CD4-positive, alpha-beta T cell treated with Interleukin-4 for 1 hour (primary cell): ENCODE results near the gene ZHX3.

Experiments used
- DNase-seq, 2 donors: peaks; one replicate each; pipeline ENCODE4 v3.0.0-alpha.2; 2020 to 2022

The ZHX3 gene

DNA sequence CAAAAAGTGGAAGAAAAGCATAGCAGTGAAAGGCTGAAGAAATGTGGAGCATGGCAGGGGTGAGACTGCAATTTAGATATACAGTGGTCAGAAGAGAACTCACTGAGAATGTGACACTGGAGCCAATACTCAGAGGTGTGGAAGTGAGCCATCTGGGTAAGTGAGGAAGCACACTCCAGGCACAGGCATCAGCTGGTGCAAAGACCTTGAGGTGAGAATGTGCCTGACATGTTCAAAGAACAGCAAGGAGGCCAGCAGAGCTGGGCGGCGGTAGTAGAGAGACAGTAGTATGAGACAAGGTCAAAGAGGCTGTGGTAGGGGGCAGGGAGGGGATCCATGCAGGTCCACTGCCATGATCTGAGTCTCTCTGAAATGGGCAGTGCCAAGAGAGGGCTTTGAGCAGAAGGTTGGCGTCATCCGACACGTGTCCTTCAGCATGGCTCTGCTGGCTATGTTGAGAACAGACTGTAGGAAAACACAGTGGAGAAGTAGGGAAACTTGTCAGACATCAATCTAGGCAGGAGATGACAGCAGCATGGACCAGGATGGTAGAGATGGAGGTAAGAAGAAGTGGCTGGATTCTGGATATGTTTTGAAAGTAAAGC, 95.8 kb downstream of the ZHX3 start:
- DNase-seq: no peak

DNA sequence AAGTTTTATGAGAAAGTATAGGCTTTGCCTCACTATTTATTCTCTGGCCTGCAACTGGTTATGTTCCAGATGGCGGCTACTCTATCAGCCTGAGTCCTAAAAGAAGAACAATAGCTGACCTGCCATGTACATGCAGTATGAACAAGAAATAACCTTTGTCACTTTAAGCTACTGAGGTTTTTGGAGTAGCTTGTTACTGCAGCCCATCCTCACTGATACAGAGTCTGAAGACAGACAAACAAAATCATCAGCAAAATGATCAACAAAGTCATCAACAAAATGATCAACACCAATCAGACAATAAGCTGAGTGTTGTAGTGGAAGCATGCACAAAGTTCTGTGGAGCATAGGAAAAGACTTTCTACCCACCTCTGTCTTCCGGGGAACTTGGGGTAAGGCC, 97.7 kb downstream of the ZHX3 start:
- no peak for DNase-seq

DNA sequence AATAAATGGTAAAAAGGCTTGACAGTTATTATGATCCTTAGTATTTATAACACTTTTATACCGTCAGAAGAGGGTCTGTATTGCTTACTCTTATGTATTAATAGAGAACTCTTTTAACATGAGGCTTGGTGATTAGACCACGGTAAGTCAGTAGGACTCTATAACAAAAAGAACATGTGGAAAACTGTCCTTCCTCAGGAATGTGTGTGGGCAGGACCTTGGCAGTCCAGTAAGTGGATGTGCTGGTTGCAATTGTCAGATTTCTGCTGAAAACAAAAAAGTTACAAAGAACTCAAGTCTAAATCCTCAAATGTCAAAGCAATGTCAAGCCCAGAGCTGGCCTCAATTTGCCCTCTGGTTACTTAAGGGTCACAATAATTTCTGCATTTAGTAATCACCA, 99.1 kb downstream of the ZHX3 start:
- no peak for DNase-seq

DNA sequence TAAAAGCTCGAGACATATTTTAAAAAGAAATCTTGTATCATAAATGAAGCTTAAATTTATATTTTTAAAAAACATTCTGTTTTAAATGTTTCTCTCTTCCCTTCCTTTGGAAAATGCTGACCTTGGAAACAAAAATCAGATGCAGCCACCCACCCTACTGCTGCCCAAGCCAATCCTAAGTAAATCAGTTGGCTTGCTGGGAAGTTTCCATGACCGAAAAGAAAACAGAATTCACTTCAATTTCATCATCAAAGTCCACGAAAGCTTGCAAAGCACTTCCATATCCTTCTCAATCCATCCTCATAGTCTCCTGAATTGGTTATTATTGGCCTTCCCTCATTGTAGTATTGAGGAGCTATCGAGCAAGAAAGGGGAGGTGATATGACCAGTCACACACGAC, 100.1 kb downstream of the ZHX3 start:
- DNase-seq: no peak

DNA sequence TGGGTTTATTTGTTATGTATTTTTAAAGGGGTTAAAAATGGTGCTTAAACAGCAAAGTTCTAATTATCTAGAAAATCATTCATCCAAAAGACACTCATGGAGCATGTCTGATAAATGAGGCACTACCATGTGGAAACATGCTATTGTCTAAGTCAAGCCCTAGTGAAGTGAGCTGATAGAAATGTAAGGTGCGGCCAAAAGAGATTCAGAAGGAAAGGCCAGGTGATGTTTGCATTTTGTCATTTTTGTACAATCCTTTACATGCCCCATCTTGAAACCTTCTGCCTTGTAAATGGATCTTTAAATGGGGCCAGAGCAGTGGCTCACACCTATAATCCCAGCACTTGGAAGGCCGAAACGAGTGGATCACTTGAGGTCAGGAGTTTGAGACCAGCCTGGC, 102.9 kb downstream of the ZHX3 start:
- DNase-seq: no peak

DNA sequence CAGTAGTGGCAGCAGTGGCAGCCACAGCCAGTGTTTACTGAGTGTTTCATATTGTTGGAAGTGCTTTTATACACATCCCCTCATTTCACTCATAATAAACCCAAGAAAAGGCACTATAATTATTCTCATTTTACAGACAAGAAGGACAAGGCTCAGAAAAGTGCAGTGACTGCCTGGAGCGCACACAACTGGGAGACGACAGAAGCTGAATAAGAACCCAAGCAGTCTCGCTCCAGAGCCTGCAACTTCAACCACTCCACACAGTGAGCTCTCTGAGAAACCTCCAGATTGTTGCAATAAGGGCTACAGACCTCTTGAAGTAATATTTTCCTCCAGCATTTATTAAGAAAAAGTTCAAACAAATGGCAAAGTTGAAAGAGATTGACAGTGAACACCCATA, 103.3 kb downstream of the ZHX3 start:
- no peak for DNase-seq

DNA sequence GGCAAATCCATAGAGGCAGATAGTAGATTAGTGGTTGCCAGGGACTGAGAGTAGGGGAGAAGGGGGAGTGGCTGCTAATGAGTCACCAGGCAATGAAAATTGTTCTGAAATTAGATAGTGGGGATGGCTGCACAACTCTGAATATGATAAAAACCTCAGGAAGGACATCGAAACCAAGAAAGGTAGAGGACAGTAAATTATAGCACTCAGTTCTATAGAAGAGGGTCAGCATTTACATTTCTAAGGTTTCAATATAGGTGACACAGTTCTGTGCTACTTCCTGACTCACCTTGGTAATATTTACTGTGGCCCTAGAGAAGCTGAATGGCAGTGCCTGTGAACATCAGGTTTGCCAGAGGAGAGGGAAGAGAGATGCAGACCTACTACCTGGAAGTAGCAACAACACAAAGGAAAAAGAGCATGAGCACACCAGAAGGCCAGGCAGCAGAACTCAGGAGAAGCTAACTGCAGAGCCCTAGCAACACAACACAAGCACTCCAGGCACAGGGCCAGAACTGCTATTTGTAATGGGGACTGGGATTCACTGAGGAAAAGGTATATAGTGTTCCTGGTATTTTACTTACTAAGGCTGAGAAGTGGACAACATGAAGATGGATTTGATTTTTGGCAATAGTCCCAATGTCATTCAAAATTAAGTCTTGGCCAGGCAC, 104.2 kb downstream of the ZHX3 start:
- DNase-seq: no peak

DNA sequence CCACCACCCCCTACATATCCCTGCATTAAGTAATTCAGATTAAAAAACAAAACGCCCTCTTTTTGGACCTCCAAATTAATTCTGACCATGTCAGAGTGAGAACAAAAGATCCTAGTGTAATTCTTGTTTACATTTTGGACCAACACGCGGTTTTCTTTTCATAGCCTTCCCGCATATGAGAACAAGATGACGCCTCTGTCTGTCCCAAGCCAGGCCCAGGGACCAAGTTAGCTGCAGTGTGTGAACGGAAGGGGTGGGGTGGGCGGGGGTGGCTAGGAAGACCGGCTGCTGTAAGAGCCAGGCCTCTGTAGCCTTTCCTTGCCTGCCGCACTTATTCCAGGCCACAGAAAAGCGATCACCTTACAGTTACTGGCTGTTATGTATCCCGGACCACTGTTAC, 112.2 kb downstream of the ZHX3 start:
- no peak for DNase-seq

DNA sequence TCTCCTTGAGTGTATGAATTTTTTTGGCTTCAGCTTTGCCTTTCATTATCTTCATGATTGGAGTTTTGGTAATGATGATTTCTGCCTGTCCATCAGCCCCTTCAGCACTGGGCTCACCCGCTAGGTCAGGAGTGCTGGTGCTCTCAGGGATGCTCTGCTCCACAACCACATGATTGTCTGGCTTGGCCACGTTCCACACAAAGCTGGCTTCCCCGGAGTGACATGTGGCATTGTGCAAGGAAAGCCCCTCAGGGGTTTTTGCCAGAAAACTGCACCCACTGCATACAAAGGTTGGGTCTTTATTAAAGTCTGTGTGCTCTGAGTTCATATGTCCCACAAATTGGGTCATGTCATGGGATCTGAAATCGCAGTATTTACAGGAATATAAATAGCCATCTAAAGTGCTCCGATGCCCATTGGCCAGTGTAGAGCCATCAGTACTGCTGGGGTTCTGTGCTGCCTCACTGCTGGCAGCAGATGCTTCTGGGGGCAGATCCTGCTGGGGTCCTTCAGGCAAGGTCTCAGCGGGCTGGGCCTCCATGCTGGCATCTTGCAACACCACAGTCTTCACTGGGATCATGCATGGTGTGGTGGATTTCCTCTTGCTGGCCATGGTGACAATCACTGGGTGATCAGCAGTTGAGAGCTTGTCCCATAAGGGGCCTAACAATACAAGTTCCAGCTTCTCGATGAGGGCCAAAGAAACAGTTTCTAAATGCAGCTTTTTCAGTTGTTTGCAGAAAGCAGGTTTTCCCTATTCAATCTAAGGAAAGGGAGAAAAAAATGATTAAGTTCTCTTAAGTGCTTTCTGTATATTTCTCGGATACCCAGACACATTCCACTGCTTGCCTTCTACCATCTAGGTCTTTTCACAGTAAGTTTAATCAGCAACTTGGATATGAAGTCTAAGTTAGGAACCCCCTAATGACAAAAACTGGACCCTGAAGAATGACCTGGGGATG, 112.9 kb downstream of the ZHX3 start:
- no peak for DNase-seq

DNA sequence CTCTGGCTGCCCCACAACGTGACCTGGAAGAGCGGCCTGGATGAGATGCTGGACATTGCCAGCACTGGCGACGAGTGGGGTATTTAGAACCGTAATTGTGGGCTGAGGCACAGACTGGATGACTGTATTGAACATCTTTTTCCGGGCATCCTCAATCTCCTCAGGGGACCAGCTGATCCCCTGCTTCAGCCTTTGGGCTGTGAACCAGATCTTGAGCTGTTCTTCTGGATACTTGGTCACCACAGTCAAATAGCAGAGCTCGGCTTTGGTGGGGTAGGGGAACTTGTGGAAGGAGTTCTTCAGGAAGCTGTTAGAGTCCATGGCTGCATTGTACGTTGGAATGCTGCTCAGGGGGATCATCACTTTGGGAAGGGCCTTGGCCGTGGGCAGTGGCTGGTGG, 113.9 kb downstream of the ZHX3 start:
- no peak for DNase-seq

DNA sequence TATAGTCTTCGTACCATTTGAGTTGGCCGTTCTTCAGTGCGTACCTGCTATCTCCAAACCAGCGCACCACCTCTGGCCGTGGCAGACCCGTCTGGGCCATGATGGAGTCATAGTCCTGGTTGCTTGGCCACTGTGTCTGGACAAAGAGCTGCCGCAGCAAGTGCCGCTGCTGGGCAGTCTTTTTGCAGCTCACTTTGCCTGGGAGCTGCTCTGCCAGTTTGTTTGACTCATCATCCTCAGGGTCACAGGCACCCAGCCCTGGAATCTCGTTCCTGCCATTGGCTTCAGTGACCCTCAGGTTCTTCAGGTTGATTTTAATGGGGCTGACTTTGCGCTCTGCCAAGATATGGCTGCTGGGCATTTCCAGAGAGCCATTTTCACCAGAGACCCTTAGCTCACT, 115.1 kb downstream of the ZHX3 start:
- no peak for DNase-seq

DNA sequence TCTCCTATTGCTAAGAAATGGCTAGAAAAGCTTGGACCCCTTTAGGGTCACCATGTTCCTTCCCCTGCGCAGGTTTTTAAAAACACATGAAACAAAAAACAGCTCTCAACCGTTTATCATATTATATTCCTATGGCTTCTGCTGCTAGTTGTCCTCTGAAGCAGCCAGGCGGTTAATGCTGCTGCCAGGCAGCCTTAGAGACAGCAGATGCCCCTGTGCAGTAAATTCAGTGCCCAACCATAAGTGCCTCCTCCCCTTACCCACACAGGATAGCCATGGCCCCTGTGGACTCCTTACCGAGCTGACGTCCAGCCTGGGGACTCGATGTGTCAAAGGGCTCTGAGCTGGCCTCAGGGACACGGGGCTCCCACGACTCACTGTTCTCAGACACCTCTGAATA, 115.8 kb downstream of the ZHX3 start:
- no peak for DNase-seq

DNA sequence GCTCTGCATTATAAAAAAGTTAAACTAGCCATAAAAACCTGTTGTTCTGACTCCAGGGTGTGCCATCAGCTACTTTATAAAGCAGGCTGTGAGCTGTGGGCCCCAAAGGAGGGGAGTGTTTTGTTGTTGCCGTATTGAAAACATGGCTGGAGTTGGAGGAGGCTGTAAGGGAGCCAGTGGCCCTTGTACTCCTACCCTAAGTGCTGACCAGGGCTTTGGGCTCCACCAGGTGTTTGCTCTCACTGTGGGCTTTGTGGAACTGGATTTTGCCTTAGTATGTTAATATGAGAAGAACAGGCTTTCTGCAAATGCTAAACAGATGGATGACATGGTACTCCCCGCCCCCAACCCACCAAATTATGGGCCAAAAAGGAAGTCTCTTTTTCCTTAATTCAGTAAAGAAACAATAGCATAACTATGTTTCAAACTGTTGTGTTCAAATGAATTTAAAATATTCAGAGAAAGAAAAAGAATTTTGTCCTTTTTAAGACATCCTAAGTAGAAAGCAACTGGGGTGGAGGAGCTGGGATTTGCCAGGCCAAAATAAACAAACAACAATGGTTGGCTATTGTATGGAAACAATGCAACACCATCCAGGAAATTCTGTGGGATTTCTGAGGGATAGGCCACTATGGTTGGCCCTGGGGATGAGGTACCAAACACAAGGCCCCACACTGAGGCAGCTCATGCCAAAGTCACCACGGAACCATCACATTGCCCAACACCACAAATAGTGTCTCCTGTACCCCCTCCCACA, 116.9 kb downstream of the ZHX3 start:
- no peak for DNase-seq

DNA sequence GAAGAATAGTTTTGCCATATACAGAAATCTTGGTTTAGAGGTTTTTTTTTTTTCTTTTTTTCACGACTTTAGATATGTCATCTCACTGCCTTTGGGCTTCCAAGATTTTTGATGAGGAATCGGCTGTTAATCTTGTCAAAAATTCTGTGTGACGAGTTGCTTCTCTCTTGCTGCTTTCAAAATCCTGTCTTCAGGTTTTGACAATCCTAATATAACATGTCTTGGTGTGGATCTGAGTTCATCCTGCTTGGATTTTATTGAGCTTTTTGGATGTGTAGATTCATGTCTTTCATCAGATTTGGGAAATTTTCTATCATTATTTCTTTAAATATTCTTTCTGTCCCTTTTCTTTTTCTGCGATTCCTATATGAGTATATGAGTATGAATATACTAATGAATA, 119.1 kb downstream of the ZHX3 start:
- no peak for DNase-seq

DNA sequence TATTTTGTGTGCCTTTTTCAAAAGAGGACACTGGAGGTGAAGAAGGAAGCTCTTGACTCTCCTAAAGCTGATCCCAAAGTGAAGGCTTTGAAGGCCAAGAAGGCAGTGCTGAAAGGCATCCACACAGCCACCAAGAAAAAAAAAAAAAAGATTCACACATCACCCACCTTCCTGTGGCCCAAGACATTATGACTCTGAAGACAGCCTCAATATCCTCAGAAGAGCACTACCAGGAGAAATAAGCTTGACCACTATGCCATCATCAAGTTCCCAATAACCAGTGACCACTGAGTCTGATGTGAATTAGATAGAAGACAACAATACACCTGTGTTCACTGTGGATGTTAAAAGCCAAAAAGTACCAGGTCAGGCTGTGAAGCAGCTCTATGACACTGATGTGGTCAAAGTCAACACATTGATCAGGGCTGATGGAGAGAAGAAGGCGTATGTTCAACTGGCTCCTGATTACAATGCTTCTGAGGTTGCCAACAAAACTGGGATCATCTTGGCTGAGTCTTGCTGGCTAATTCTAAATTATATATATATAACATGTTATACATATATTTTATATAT, 120.8 kb downstream of the ZHX3 start:
- DNase-seq: no peak

DNA sequence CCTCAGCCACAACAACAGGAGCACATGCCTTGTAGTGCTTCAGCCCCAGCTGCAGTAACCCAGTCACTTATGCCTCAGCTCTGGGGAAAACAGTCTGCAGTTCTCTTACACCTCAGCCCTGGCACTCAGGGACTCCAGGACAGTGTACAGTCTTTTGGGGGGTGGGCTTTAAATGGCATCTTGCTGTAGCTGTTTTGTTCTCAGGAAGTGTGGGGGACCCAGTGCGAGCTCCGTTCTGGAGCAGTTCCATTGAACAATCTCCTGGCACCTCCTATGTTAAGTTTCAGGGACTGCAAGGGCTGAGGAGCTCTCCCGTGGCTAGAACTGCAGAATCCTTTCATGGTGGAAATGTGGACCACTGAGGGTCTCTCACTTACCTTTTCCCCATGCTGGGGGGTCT, 125.0 kb downstream of the ZHX3 start:
- no peak for DNase-seq

DNA sequence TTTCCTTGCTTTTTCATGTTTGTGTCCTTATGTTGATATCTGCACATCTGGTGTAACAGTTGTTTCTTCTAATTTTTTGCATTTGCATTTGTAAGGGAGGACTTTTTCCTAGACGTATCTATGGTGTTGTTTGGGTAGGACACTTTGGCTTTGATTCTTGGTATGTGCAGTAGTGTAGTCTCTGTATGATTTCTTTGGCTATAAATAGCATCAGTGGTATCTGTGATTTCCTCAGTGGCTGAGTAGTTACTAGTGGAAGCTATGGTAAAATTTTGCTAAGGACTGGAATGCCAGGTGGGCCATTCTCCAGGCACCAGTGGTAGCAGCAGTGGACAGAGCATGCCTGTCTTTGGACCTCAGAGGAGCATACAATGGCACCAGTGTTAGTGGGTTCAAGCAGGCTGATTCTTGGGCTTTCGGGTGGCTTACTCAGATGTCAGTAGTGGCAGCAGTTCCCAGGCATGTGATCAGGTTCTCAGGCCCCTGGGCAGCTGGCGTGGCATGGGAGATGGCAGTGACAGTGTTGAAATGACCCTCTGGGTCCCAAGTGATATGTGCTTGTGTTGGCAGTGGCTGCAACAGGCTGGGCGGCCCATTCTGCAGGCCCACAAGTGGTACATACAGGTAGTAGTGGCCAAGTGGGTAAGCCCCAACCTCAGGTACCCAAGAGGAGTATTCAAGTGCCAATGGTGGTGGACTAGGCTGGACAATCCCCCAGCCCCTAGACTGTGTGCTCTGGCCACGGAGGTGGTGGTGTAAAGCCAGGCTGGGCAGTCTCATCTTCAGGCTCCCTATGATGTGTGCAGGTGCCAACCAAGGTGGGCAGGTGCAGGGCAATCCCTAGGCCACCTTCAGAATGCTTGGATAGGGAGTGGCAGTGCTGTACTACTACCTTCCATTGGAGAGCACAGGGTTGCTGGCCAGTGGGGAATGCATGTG, 125.7 kb downstream of the ZHX3 start:
- no peak for DNase-seq

DNA sequence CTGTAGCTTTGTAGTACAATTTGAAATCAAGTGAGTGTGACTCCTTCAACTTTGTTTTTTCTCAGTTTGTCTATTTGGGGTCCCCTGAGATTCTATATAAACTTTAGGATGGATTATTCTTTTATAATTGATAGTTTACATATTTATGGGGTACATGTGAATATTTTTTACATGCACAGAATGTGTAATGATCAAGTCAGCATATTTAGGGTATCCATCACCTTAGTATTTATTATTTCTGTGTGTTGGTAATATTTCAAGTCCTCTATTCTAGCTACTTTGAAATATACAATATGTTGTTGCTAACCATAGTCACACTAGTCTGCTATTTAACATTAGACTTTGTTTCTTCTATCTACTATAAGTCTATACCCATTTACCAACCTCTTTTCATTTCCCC, 129.9 kb downstream of the ZHX3 start:
- no peak for DNase-seq

DNA sequence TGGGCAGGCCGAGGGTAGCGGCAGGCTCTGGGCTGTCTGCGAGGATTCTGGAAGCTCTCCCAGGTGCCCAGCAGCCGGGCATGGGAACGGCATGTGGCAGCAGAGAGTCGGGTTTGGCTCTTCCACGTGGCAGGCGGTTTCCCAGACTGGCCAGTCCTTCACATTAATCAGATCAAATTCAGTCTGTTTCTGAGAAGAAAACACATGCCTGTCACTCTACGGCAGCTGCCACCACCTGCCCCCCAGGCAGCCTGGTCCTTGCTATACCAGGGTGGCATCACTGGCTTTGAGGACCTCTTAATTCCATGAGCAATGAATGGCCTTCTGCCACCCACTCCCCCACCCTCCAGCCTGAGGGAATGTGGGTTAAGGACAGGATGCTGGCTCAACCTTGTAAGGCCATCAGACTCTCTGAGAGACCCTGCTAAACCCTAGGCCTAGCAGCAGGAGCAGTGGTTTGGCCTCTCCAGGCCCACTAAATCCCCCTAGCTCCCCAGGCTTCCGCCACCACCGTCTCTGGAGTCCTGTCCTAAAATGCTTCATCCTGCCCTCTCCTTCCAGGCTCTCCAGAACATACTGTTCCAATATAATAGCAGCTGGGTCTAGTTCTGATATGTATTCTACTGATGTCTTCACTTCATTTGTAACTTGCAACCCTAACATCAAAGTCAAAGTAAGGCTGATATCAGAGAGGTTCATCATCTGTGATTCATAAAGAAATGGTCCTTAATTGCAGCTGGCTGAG, 132.3 kb downstream of the ZHX3 start:
- DNase-seq: no peak

DNA sequence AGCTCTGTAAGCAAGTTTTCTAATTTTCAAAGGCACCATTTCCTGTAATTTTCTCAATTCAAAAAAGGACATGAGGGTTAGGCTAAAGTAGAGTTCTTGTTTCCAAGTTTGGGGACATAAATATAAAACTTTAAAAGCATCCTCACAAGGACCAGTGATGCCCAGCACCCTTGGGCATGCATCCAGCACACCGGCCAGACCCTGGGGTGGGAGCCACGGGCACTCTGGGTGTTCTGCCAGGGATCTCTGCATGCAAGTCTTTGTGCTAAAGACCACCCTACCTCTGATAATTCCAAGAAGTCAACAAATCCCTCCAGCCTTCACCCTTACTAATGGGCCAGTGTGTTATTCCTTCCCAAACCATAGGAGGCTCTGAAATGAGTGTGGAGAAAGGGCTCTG, 133.7 kb downstream of the ZHX3 start:
- DNase-seq: no peak

DNA sequence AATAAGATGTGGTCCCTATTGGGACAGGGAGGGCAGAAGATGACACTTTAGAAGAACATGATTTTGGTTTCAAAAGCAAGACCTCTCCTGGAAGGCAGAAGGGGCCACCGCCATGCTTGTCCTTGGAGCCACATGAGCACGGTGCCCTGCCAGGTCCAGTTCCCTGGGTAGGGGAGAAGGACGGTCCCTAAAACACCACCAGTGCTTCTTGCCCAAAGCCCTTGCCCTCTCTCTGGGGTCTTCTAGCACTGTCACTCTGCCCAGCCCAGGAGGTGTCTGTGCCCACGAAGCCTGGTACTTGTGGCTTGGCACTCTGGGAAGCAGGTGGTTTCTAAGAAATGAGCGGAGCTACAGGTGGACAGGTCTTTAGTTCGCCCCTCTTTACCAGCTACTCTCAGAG, 134.1 kb downstream of the ZHX3 start:
- peak in 1 of 2 donors; percentile 10 for DNase-seq
